GM19238 (cell line): ENCODE results near the gene HOXB1.

Experiments
- DNase-seq: peaks from one replicate; pipeline ENCODE4 v3.0.0; 2011; ENCODE audit warnings: low spot score; ENCODE audit not compliant: insufficient read length

HOXB1 gene

DNA sequence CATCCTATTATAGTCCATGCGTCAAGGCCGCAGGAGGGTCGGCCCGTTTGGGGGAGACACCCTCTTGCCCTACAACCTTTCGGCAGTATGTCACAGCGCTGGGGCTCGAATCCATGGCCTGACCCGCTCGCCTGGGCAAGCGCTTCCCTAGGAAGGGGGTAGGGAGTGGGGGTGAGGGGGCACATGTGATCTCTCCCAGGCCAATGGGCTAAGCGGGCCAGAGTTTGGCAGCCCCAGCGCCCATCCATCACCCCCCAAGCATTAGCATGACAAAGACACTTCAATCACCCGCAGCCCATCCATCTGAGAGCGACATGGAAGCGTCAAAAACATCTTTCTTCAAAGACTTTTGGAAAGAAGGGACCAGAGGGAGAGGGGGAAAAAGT lies at the start of gene HOXB1:
Gene HOXB1 (minus strand): TSS at position 125 of the 386 bp plus-strand sequence. CDS start 107 bp downstream, at position 18.
- no peak for DNase-seq

DNA sequence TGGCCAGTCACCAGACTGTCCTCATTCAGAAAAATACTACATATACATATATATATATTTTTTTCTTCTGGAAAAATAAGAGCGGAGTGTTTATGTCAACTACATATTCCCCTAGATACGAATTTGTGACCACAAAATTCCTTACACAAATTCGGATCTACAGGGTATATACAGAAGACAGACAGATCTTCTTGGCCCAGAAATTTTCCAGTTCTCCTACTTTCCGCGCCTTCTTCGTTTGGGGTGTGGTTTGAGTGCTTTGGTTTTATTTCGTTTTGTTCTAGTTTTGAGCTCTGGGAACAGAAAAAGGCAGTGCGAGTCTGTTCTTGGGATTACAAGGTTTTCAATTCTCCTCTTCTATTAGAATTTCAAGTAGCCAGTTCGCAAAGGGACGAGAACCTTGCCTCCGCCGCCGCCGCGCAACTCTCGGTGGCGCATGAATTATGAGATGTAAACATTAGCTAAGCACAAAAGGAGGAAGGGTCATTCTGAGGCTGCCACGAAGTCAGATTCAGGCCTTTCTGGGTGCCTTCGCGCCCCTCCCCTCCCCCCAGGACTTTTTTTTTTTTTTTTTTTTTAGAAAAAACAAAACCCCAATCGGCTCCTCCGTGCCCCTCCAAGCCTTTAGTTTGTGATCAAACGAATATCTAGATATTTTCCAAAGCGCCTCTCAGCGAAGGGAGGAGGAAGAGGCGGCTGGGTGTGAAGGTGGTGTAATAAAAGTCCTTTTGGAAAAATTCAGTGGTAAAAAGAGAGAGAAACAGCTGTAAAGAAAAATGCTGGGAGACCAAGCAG lies 49.1 kb upstream of the HOXB1 start:
- DNase-seq: no peak

GRCh38 chr17:48579471-48579759 lies 48.6 kb upstream of the HOXB1 start:
- DNase-seq: no peak

DNA sequence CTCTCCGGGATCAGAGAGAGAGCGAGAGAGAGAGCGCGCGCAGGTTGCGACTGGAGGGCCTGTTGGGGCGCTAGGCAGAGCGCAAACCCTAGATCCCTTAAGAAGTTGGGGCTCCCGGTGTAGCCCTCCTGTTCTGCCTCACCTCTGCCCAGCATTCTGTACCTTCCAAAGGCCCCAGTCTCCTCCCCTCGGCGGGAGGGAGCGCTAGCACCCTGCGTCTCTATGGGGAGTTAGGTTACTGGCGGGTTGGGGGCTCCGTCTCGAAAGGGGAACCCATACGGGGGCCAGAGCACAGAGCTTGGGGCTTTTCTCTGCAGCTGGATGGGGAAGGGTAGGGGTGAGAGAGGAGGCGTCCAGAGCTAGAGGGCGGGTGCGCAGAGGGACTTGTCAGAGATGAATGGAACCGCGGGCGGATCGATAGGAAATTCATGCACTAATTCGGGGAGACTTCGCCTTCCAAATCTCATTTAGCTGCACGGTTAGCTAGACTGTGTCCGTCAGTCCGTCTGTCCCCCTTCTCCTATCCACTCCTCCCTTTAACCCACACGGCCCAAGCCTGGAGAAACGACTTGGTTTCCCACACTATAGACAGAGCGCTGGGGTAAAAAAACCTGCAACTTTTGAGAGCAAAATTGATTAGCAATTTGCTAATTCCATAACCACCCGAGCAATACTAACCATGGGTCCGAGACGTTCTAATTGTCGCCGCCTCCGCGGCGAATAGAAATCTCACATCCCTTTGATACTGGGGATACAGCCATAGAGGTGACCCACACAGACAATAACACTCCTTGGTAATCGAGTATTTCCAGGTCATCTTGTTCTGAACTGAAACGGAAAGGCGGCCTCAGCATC lies 48.0 kb upstream of the HOXB1 start:
- DNase-seq: no peak

GRCh38 chr17:48577946-48578615 lies 47.3 kb upstream of the HOXB1 start, which contains the start of gene HOXB4:
HOXB4 (minus strand) TSS chr17:48578350; CDS start chr17:48578319, 31 bp downstream.
- DNase-seq: peak; percentile 82

DNA sequence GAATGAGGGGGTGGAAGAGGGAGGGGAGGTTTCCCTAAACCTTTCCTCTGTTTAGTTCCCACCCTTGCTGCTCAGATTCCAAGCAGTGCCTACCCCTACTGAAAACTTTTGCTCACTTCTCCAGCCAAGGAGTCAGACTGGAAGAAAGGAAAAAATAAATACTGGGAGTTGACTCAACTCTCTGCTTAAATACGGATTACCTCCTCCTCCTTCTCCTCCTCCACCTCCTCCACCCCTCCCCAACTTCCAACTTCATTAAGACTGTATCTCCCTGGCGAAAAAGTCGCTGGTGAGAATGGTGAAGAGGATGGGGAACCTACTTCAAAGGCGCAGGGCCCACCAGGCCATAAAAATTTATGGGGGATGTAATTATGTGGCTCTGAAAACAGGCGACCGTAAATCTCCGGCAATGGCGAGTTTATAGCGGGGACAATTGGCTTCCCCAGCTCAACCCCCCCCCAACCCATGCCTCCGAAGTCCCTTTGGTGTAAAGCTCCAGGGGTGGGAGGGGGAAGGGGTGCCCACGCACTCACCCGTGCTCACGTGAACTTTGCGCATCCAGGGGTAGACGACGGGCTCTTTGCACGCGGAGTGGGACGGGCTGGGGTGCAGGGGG lies 46.6 kb upstream of the HOXB1 start:
- no peak for DNase-seq

DNA sequence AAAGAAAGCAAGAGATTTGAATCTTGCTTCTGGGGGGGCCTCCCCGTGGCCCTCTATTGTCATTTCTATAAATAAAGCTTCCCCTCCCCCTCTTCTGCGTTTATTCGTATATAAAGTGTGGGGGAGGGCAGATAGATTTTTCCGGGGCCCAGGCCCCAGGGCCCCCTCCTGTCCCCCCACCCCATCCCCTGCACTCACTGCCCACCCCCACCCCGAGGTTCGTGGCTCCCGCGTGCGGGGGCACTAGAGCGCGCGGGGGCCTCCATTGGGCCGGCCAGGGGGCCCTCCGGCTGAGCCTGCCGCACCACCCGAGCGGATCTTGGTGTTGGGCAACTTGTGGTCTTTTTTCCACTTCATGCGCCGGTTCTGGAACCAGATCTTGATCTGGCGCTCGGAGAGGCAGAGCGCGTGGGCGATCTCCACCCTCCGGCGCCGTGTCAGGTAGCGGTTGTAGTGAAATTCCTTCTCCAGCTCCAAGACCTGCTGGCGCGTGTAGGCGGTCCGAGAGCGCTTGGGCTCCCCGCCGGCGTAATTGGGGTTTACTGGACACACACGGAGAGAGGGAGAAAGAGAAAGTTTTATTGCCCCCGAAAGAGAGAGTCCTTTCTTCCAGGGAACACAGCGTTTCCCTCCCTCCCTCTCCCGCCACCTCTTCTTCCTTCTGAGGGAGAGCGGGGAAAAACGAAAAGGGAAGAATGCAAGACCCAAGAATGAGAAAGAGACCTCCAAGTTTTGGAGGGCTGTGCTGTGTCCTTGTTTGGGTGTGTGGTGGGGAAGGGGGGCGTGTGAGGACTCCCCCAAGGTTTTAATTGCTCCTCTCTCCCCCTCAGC lies 45.9 kb upstream of the HOXB1 start:
- no peak for DNase-seq

DNA sequence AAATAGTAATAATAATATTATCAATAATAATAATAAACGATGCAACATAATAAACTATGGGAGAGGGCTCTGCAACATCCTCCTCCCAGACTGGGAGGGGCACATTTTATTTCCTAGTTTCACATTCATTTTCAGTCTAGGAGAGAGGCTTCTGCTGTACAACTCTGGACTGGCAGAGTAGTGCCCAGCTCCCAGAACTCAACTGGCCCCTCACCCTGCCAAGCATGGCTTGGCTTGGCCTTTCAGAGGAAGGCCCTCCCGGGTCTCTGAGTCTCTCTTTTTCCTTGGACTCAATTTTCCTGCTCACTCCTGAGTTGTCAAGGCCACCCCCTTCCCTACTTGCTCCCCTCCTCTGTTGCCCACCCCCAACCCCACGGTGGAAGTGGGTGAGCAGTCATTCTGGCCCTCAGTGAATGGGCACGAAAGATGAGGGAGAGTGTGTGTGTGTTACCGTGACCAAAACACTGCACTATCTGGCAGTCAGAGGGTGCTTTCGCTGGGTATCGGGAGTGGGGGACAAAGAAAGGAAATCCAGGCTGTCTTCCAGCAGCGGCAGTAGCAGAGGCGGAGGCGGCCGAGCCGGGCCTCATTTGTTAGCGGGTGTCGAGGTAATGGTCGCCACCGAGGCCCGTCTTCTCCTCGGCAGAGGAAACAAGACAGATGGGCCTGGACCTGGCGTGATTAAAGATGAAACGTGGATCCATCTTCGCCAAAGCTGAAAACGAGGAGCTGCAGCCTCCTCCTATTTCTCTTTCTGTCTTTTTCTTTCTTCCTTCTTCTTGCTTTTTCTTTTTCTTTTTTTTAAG lies 45.1 kb upstream of the HOXB1 start:
- DNase-seq: no peak

DNA sequence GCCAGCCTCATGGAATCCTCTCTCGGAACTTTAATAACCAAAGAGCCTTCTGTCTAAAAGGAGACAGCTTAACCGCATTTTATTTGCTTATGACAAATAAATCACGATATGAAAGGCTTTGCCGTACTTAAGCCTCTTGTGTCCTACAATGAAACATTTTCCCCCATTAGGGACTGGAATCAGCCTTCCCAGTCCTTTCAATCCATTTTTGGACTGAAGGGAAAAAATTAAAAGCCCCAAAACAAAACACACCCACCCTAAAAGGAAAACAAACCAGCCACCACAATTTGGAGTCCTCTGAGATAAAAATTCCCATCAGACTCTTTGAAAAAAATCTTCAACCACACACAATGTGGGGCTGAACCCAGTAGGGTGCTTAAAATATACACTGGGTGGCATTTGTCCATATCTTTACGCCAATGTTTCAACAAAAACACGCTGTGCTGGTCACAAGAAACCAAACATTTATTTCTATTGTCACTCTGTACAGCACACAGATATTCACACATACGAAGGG lies 44.3 kb upstream of the HOXB1 start:
- DNase-seq: no peak

GRCh38 chr17:48574505-48575065 lies 43.8 kb upstream of the HOXB1 start:
- no peak for DNase-seq

DNA sequence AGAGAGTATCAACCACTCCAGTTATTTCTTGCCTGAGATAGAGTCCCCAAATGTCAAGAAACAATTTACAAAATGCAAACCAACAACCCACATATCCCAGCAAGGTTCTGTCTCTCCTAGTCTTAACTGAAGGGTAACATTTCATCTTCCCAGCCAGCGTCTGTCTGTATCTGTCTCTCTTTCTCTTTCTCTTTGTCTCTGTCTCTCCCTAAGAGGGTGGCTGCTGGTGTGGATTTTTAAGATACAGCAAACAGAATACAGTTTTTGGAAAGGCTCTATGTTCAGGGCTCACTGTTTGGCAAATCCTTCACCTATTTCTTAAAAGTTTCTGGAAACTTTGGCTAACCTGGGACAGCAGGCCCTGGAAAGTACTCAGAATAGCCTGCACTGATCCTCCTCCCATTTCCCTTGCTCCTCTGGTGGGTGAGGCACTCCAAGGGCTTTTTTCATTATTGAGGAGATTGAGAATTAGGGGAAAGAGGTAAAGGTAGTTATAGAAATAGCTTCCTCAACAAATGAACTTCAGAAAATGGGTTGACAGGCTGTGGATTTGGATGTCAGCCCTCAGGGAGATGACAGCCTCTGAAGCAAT lies 41.1 kb upstream of the HOXB1 start:
- no peak for DNase-seq

GRCh38 chr17:48571024-48571818 lies 40.4 kb upstream of the HOXB1 start:
- DNase-seq: no peak

DNA sequence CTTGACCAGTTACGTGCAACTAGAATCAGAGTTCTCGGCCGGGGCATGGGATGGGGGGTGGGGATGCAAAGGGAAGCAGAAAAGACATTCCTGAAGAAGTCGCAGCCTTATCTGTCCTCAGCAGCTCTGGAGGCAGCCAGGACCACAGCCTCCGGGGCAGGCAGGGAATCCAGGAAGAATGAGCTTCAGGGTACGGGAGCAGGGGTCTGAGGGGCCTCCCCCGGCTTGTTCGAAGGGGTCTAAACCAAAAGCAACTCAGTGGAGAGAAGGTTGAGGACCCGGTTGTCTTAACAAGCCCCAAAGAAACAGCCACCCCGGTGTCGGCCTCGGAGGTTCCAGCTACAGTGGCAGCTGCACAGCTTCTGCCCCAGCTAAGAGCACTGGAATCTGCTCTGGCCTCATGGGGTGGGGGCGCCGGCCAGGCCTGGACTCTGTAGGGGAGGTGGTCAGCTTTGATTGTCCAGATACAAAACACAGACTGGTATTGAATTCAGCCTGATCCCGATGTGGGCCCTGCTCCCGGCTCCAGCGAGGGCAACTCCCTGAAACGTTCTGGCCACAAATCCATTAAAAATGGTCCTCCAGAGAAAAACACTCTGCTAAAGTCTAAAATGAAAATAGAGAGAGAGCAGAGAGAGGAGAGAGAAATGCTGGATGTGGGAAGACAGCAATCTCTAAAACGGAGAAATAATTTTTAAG lies 39.7 kb upstream of the HOXB1 start:
- no peak for DNase-seq

DNA sequence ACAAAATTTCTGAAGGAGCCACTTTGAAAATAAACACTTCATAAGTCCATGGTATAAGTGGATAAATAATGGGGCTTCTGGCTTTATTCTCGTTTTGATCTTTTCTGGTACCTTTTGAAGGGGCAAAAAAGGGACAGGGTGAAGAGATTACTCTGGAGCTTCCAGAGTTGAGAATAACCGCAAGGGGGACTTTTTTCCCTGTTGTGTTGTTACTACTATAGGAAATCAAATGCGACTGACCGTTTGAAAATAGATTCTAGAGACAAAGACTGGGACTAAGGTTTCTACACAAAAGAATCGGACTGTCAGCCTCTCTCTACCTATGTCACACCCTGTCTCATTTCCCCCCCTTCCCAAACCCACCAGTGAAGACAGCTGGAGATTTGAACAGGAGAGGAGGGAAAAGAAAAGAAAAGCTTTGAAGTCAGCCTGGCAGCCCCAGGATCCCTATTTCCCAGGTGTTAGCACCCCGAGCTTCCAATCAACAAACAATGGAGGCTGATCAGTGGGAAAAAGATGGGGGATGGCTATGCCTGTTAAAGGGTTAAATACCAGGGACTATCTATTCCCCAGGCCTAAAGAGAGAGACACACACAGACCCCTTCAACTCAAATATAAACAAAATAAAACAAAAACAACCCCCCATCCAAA lies 39.0 kb upstream of the HOXB1 start:
- DNase-seq: no peak

DNA sequence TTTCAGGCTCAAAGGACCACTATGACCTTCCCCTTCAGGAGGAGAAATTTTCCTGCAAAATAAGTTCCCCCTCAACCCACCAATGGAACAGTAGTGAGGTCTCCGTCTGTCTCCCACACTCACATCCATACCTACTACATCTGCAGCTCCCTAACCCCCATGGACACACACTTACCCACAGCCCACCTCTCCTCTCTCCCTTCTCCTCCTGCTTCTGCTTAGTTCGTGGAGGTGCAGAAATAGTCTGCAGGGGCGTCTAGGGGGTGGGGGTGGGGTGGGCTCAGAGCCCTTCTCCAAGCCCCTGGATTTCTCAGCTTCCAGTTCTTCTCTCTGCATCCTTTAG lies 38.4 kb upstream of the HOXB1 start:
- no peak for DNase-seq

- DNase-seq: no peak
Observed at GRCh38 chr17:48568499-48569239, 37.9 kb upstream of the HOXB1 start.
